ENCODE measurements around the gene MSL3.

The MSL3 gene

GRCh38 chrX:11757719-11758399, at the start of gene MSL3:
TSS of gene MSL3 (plus strand) at chrX:11758237. CDS start at chrX:11758264, 27 bp downstream.
- DNase-seq (ENCODE audit: low spot score), result peak; percentile 75

GRCh38 chrX:11722304-11722703, 35.7 kb upstream of the MSL3 start:
- DNase-seq (ENCODE audit: low spot score), result no peak

GRCh38 chrX:11724122-11725017, 33.7 kb upstream of the MSL3 start:
- DNase-seq (ENCODE audit: low spot score), result peak; percentile 57

GRCh38 chrX:11725631-11726442, 32.2 kb upstream of the MSL3 start:
- no peak for DNase-seq (ENCODE audit: low spot score)

- no peak for DNase-seq (ENCODE audit: low spot score)
Measured at GRCh38 chrX:11728556-11728955, 29.5 kb upstream of the MSL3 start.

GRCh38 chrX:11733614-11734013, 24.4 kb upstream of the MSL3 start:
- DNase-seq (ENCODE audit: low spot score), result no peak

- DNase-seq (ENCODE audit: low spot score), result no peak
Measured at GRCh38 chrX:11739776-11740175, 18.3 kb upstream of the MSL3 start.

GRCh38 chrX:11740794-11741193, 17.2 kb upstream of the MSL3 start:
- DNase-seq (ENCODE audit: low spot score), result no peak

- no peak for DNase-seq (ENCODE audit: low spot score)
Measured at GRCh38 chrX:11741574-11741973, 16.5 kb upstream of the MSL3 start.

GRCh38 chrX:11745881-11746280, 12.2 kb upstream of the MSL3 start:
- no peak for DNase-seq (ENCODE audit: low spot score)

GRCh38 chrX:11750046-11750445, 8.0 kb upstream of the MSL3 start:
- DNase-seq (ENCODE audit: low spot score), result no peak

GRCh38 chrX:11750694-11751093, 7.3 kb upstream of the MSL3 start:
- DNase-seq (ENCODE audit: low spot score), result no peak

- DNase-seq (ENCODE audit: low spot score), result no peak
Measured at GRCh38 chrX:11751261-11751660, 6.8 kb upstream of the MSL3 start.

GRCh38 chrX:11753668-11754067, 4.4 kb upstream of the MSL3 start:
- DNase-seq (ENCODE audit: low spot score), result no peak

- no peak for DNase-seq (ENCODE audit: low spot score)
Measured at GRCh38 chrX:11754958-11755645, 2.9 kb upstream of the MSL3 start.

GRCh38 chrX:11755724-11756123, 2.3 kb upstream of the MSL3 start:
- no peak for DNase-seq (ENCODE audit: low spot score)

GRCh38 chrX:11756354-11757318, 1.4 kb upstream of the MSL3 start:
- peak; percentile 53 for DNase-seq (ENCODE audit: low spot score)

- DNase-seq (ENCODE audit: low spot score), result no peak
Measured at GRCh38 chrX:11757397-11757718, 679 bp upstream of the MSL3 start.

- peak; percentile 86 for DNase-seq (ENCODE audit: low spot score)
Measured at GRCh38 chrX:11758400-11759171, 549 bp downstream of the MSL3 start.

GRCh38 chrX:11759172-11759460, 1.1 kb downstream of the MSL3 start:
- DNase-seq (ENCODE audit: low spot score), result no peak

Measured in kidney tubule cell (primary cell).